GM12875 (cell line): ENCODE measurements around the gene EYA2.
"Not testable (repeated sequence)": the region's sequence is repeated elsewhere in the genome, so short reads cannot be mapped to it uniquely, and the experiment has no call there.

ENCODE experiments used
- H3K4me3 ChIP-seq: one replicate; pipeline ENCODE4 v1.5.1; 2011; ENCODE audit warnings: low read depth, low read length, control low read depth
- TF ChIP-seq, protein P1 (sequence below): IDR thresholded peaks from 2 replicates; pipeline ENCODE4 v1.5.1; 2011; ENCODE audit warnings: low read depth, mild to moderate bottlenecking, control low read depth, inconsistent platforms, low read length, moderate library complexity, borderline replicate concordance; ENCODE audit not compliant: insufficient read depth

The EYA2 gene

DNA sequence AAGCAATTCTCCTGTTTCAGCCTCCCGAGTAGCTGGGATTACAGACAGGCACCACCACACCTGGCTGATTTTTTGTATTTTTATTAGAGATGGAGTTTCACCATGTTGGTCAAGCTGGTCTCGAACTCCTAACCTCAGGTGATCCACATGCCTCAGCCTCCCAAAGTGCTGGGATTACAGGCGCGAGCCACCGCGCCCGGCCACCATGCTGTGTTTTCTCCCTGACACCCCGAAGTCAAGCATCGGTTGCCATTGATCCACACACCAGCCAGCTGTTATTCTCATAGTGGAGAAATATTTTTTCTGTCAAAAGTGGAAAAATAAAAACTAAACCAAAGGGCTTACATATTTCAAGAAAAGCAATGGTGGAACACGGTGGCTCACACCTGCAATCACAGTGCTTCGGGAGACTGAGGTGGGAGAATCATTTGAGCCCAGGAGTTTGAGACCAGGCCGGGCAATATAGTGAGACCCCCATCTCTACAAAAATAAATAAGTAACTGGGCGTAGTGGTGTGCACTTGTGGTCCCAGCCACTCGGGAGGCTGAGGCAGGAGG lies 304.4 kb downstream of the EYA2 start:
- TF ChIP-seq, protein P1, sequence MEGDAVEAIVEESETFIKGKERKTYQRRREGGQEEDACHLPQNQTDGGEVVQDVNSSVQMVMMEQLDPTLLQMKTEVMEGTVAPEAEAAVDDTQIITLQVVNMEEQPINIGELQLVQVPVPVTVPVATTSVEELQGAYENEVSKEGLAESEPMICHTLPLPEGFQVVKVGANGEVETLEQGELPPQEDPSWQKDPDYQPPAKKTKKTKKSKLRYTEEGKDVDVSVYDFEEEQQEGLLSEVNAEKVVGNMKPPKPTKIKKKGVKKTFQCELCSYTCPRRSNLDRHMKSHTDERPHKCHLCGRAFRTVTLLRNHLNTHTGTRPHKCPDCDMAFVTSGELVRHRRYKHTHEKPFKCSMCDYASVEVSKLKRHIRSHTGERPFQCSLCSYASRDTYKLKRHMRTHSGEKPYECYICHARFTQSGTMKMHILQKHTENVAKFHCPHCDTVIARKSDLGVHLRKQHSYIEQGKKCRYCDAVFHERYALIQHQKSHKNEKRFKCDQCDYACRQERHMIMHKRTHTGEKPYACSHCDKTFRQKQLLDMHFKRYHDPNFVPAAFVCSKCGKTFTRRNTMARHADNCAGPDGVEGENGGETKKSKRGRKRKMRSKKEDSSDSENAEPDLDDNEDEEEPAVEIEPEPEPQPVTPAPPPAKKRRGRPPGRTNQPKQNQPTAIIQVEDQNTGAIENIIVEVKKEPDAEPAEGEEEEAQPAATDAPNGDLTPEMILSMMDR: no peak
- H3K4me3 ChIP-seq: no peak overlapping the region

DNA sequence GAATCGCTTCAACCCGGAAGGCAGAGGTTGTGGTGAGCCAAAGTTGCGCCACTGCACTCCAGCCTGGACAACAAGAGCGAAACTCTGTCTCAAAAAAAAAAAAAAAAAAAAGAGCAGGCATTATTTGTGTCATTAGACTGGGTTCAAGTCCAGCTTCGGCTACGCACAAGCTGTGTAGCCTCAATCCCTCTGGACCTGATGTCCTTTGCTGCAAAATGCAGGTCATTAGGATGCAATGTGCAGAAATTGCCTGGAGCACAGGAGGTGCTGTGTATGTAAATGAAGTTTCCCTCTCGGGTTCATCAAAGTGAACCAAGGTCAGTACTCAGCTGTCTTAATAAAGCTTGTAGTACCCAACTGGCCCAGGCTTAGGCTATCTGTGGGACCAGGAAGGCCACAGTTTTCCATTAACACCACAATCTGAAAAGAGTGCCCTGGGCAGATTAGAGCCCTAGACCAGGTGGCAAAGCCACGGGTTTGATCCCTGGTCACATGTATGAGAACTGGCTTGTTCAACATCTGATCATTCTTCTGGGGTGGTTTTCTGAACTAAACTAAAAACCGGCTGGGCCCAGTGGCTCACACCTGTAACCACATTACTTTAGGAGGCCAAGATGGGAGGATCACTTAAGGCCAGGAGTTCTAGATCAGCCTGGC lies 306.6 kb downstream of the EYA2 start:
- TF ChIP-seq, protein P1: no peak
- H3K4me3 ChIP-seq: no peak overlapping the region

DNA sequence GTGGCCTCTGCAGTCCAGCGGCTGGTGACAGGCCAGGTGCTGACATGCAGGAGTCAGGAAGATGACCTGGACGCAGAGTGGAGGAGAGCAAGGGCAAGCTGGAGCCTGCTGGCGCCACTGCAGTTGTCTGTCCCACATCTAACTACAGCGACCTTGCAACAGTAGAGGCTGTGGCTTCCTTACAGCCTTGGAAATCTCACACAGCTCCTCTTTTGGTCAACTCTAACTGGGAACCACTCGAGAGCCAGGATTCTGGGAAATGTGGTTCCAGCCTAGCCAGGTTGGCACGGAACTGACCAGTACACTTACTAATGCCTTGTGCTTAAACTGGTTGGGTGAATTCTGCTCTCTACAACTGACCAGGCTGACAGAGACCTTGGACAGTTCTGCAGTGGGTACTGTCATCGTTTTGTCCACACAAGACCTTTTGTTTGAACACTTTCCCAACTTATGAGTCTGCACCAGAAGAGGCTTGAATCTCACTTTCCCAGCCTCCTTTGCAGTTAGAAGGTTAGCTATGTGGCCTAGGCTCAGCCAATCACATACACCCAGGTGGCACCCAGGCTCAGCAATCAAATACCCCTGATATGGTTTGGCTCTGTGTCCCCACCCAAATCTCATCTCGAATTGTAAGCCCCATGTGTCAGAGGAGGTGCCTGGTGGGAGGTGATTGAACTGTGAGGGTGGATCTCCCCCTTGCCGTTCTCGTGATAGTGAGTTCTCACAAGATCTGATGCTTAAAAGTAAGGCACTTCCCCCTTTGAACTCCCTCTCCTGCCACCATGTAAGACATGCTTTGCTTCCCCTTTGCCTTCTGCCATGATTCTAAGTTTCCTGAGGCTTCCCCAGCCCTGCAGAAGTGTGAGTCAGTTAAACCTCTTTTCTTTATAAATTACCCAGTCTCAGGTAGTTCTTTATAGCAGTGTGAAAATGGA lies 308.4 kb downstream of the EYA2 start:
- TF ChIP-seq, protein P1: no peak
- no peak overlapping the region for H3K4me3 ChIP-seq

DNA sequence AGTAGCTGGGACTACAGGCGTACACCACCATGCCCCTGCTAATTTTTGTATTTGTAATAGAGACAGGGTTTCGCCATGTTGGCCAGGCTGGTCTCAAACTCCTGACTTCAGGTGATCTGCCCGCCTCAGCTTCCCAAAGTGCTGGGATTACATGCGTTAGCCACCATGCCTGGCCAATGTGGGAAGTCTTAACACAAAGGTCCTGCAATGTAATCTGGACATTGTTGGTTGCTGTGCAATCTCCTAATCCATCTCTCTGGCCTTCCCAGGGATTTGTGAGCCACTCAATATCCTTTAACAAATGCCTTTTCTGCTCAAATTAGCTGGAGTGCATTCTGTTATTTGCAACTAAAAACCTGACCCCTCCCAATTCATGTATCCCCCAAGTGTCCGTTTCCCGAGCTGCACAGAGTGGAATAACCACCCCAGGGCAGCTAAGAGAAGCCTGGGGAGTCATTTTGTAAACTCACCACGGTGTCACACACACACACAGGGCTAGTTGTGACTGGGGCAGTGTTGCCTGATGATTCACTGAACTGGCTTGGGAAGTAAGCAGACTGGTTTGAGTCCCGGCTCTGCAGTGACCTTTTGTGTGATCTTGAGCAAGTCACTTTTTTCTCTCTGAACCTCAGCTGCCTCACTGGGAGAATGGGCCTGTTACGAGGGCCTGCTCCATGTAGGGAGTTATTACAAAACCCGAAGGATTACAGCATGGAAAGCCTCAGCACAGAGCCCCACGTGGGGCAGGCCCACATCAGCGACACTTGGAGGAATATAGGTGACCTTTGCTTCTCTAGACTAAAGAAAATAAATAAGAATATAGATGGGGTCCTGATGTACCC lies 309.6 kb downstream of the EYA2 start:
- TF ChIP-seq, protein P1: no peak
- H3K4me3 ChIP-seq: no peak overlapping the region

DNA sequence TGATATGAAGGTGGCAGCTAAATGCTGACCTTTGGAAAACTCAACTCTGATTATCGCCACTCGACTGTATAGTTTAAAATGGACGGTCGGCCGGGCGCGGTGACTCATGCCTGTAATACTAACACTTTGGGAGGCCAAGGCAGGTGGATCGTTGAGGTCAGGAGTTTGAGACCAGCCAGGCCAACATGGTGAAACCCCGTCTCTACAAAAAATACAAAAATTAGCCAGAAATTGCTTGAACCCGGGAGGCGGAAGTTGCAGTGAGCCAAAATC lies 310.1 kb downstream of the EYA2 start:
- H3K4me3 ChIP-seq: not testable (repeated sequence)

DNA sequence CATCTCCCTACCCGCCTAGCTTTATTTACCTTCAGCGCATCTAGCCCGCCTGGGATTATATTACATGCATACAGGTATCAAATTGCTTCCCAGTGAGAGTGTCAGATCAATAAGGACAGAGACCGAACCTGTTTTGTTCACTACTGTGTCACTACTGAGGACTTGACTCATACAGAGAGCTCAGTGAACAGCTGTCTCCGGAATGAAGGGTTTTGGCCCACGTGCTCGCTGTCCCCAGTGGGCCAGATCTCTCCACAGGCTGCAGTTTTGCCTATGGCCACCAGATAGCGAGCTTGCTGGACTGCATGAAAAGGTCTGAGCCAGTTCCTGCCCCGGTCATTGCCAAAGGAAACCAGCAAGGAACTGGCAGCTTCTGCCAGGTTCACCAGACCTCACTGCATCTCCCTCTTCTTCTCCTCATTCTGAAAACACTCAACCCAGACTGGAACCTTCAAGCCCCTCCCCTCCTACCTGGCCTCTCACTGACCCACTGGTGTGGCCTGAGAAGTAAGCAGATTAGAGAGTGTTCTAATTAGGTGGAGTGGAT lies 311.0 kb downstream of the EYA2 start:
- H3K4me3 ChIP-seq: no peak overlapping the region
- TF ChIP-seq, protein P1: peak; percentile 78

DNA sequence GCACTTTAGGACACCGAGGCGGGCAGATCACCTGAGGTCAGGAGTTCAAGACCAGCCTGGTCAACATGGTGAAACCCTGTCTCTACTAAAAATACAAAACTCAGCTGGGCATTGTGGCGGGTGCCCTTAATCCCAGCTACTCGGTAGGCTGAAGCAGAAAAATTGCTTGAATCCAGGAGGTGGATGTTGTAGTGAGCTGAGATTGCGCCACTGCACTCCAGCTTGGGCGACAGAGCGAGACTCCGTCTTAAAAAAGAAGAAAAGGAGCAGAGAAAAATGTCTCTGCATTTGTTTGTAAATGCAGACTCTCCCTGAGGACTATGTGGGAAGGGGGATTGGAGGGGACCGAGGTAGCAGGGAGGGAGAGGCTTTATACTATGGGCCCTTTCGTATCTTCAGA lies 311.9 kb downstream of the EYA2 start:
- not testable (repeated sequence) for H3K4me3 ChIP-seq
